ENCODE data around the gene MAP1B.

- TF ChIP-seq, protein P1, sequence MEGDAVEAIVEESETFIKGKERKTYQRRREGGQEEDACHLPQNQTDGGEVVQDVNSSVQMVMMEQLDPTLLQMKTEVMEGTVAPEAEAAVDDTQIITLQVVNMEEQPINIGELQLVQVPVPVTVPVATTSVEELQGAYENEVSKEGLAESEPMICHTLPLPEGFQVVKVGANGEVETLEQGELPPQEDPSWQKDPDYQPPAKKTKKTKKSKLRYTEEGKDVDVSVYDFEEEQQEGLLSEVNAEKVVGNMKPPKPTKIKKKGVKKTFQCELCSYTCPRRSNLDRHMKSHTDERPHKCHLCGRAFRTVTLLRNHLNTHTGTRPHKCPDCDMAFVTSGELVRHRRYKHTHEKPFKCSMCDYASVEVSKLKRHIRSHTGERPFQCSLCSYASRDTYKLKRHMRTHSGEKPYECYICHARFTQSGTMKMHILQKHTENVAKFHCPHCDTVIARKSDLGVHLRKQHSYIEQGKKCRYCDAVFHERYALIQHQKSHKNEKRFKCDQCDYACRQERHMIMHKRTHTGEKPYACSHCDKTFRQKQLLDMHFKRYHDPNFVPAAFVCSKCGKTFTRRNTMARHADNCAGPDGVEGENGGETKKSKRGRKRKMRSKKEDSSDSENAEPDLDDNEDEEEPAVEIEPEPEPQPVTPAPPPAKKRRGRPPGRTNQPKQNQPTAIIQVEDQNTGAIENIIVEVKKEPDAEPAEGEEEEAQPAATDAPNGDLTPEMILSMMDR (IDR thresholded peaks at IDR 0.05; ENCODE audit: poor library complexity), result no peak
- no peak for TF ChIP-seq EZH2phosphoT487 (IDR thresholded peaks at IDR 0.05; ENCODE audit: low read depth, severe bottlenecking, unreplicated experiment)
Observed at GRCh38 chr5:72166070-72166979, 59.0 kb downstream of the MAP1B start.

All from hepatocyte (in vitro differentiated cells).